ENCODE measurements around the gene TGDS. TPM values are rescaled to one million over a fixed set of nuclear protein-coding genes. Genes with fewer than 3 reads are reported as not detected.
"Not testable (repeated sequence)": the region's sequence is repeated elsewhere in the genome, so short reads cannot be mapped to it uniquely, and the experiment has no call there.

TGDS gene
- total RNA-seq, 1 donor from 2014 or later, result 15.5 TPM

GRCh38 chr13:94542917-94543316 is 53.0 kb downstream of the TGDS start:
- H3K27me3 ChIP-seq (ENCODE audit: control insufficient read depth, insufficient read depth, low read length), result no peaks in the 10 kb centered on the region
- FAIRE-seq, result no peak
- H3K36me3 ChIP-seq (ENCODE audit: control insufficient read depth, insufficient read depth, low read length), result no peaks in the 10 kb centered on the region
- no peak for TF ChIP-seq CTCF (IDR thresholded peaks at IDR 0.05; ENCODE audit: insufficient read depth, low read length, severe bottlenecking)
- no peak for DNase-seq (ENCODE audit: low read depth)
- H3K4me3 ChIP-seq (ENCODE audit: low read depth, low read length), result no peak overlapping the region

GRCh38 chr13:94537740-94538630 is 58.0 kb downstream of the TGDS start:
- FAIRE-seq (no peak), DNase-seq (ENCODE audit: low read depth) (peak; percentile 57)
- H3K27me3 ChIP-seq (ENCODE audit: control insufficient read depth, insufficient read depth, low read length), result no peaks in the 10 kb centered on the region
- H3K36me3 ChIP-seq (ENCODE audit: control insufficient read depth, insufficient read depth, low read length), result no peaks in the 10 kb centered on the region
- no peak overlapping the region for H3K4me3 ChIP-seq (ENCODE audit: low read depth, low read length)
- no peak for TF ChIP-seq CTCF (IDR thresholded peaks at IDR 0.05; ENCODE audit: insufficient read depth, low read length, severe bottlenecking)

GRCh38 chr13:94535775-94536174 is 60.2 kb downstream of the TGDS start:
- no peak for DNase-seq (ENCODE audit: low read depth)
- FAIRE-seq, result no peak
- TF ChIP-seq CTCF (IDR thresholded peaks at IDR 0.05; ENCODE audit: insufficient read depth, low read length, severe bottlenecking), result no peak
- Histone ChIP-seq H3K27me3 (ENCODE audit: control insufficient read depth, insufficient read depth, low read length) (no peaks in the 10 kb centered on the region), H3K36me3 (ENCODE audit: control insufficient read depth, insufficient read depth, low read length) (no peaks in the 10 kb centered on the region), H3K4me3 (ENCODE audit: low read depth, low read length) (no peak overlapping the region)

- FAIRE-seq, result no peak
- no peak for TF ChIP-seq CTCF (IDR thresholded peaks at IDR 0.05; ENCODE audit: insufficient read depth, low read length, severe bottlenecking)
Measured at GRCh38 chr13:94535231-94535630, 60.7 kb downstream of the TGDS start.

GRCh38 chr13:94534166-94534565 is 61.8 kb downstream of the TGDS start:
- Histone ChIP-seq H3K27me3 (ENCODE audit: control insufficient read depth, insufficient read depth, low read length) (no peaks in the 10 kb centered on the region), H3K4me3 (ENCODE audit: low read depth, low read length) (no peak overlapping the region), H3K36me3 (ENCODE audit: control insufficient read depth, insufficient read depth, low read length) (no peaks in the 10 kb centered on the region)
- no peak for TF ChIP-seq CTCF (IDR thresholded peaks at IDR 0.05; ENCODE audit: insufficient read depth, low read length, severe bottlenecking)
- DNase-seq (ENCODE audit: low read depth), result peak; percentile 21
- no peak for FAIRE-seq

More at GRCh38 chr13:94535231-94535630, 60.7 kb downstream of the TGDS start:
- Histone ChIP-seq H3K27me3 (ENCODE audit: control insufficient read depth, insufficient read depth, low read length) (no peaks in the 10 kb centered on the region), H3K4me3 (ENCODE audit: low read depth, low read length) (no peak overlapping the region), H3K36me3 (ENCODE audit: control insufficient read depth, insufficient read depth, low read length) (no peaks in the 10 kb centered on the region)
- no peak for DNase-seq (ENCODE audit: low read depth)

- H3K4me3 ChIP-seq (ENCODE audit: low read depth, low read length); DNase-seq (ENCODE audit: low read depth); H3K27me3 ChIP-seq (ENCODE audit: control insufficient read depth, insufficient read depth, low read length); H3K36me3 ChIP-seq (ENCODE audit: control insufficient read depth, insufficient read depth, low read length); FAIRE-seq: not testable (repeated sequence)
Measured at GRCh38 chr13:94532278-94532677, 63.7 kb downstream of the TGDS start.

GRCh38 chr13:94526956-94527355 is 69.0 kb downstream of the TGDS start:
- not testable (repeated sequence) for H3K4me3 ChIP-seq (ENCODE audit: low read depth, low read length); FAIRE-seq; DNase-seq (ENCODE audit: low read depth); H3K36me3 ChIP-seq (ENCODE audit: control insufficient read depth, insufficient read depth, low read length); H3K27me3 ChIP-seq (ENCODE audit: control insufficient read depth, insufficient read depth, low read length)
